Fibroblast of villous mesenchyme (primary cell): ENCODE results near the gene LYSMD3. TPM values are rescaled to one million over a fixed set of nuclear protein-coding genes. Genes with fewer than 3 reads are reported as not detected.
"Not testable (repeated sequence)": the region's sequence is repeated elsewhere in the genome, so short reads cannot be mapped to it uniquely, and the experiment has no call there.

Experiments used
- DNase-seq: peaks from one replicate; pipeline ENCODE4 v3.0.0-alpha.2; 2010; ENCODE audit warnings: low read depth
- H3K4me3 ChIP-seq: 2 replicates; pipeline ENCODE4 v1.5.1; 2011; ENCODE audit warnings: low read depth, mild to moderate bottlenecking, low read length
- CTCF ChIP-seq: IDR thresholded peaks from 2 replicates; pipeline ENCODE4 v1.5.1; 2012; ENCODE audit warnings: low read depth, mild to moderate bottlenecking, low read length; ENCODE audit not compliant: insufficient read depth
- total RNA-seq: library from RNA; depleted of rRNA; stranded (reverse); fragments of >200 nt; gene quantifications from 2 replicates; pipeline ENCODE4 v1.2.3, GENCODE V29; 2012

The LYSMD3 gene
- total RNA-seq = 16.1 and 28.1 TPM in 2 replicates

DNA sequence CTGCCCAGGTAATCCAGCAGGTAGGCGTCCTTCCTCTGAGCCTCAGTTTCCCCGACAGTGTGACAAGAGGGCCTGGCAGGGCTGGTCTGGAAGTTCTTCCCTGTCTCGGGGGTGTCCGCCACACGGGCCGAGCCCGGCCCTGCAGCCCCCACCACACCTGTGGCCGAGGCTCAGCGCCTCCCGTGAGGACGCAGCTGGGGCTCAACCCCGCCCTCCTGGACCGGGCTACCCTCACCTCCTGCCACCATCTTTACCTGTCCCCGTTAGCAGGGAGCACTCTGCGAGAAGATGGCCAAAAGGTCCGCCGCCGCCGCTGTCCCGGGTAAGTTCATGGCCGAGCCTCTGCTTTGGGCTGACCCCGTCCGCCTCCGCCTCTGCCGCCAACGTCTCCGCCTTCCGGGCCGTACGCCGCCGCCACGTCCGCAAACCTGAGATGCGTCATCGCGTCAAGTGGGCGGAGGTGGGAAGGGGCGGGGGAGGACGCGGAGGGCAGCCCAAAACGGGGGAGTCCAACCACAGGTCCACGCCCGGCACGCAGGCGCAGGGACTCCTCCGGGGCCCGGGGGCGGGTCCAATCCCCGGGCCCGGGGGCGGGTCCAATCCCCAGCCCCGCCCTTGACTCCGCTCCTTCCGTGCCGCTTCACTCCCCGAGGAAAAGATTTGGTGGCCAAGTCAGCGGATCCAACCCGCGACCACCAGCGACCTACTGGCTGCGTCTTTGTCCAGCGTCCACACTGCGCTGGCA lies at the start of gene LYSMD3:
TSS of gene LYSMD3 (minus strand) at position 391 of the 745 bp plus-strand sequence. CDS start 4,295 bp downstream, outside the sequence.
- TF ChIP-seq CTCF = no peak
- H3K4me3 ChIP-seq = peak within 1 kb of the TSS; percentile 85
- peak; percentile 98 for DNase-seq

DNA sequence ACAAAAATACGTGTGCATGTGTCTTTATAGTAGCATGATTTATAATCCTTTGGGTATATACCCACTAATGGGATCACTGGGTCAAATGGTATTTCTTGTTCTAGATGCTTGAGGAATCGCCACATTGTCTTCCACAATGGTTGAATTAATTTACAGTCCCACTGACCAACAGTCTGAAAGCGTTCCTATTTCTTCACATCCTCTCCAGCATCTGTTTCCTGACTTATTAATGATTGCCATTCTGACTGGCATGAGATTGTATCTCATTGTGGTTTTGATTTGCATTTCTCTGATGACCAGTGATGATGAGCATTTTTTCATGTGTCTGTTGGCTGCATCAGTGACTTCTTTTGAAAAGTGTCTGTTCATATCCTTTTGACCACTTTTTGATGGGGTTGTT lies 47.2 kb upstream of the LYSMD3 start:
- DNase-seq, H3K4me3 ChIP-seq: not testable (repeated sequence)

- H3K4me3 ChIP-seq = no peak overlapping the region
- no peak for TF ChIP-seq CTCF
- DNase-seq = no peak
Measured at GRCh38 chr5:90575712-90576111, 46.3 kb upstream of the LYSMD3 start.

- no peak for TF ChIP-seq CTCF
Measured at GRCh38 chr5:90571147-90571773, 41.9 kb upstream of the LYSMD3 start.

GRCh38 chr5:90570034-90570433 lies 40.6 kb upstream of the LYSMD3 start:
- no peak for DNase-seq
- TF ChIP-seq CTCF = no peak
- no peak overlapping the region for H3K4me3 ChIP-seq

More at GRCh38 chr5:90571147-90571773, 41.9 kb upstream of the LYSMD3 start:
- H3K4me3 ChIP-seq = no peak overlapping the region
- no peak for DNase-seq

- H3K4me3 ChIP-seq = no peak overlapping the region
- TF ChIP-seq CTCF = no peak
- DNase-seq = no peak
Measured at GRCh38 chr5:90569084-90569483, 39.7 kb upstream of the LYSMD3 start.

- no peak overlapping the region for H3K4me3 ChIP-seq
- no peak for TF ChIP-seq CTCF
- no peak for DNase-seq
Measured at GRCh38 chr5:90565491-90565890, 36.1 kb upstream of the LYSMD3 start.
